Measurements from ENCODE around the gene DSC2. TPM values are rescaled to one million over a fixed set of nuclear protein-coding genes. Genes with fewer than 3 reads are reported as not detected.

Gene DSC2
- polyA plus RNA-seq, 1 donor from 2014 or later, result 16.3 TPM

GRCh38 chr18:31116853-31117595 is 14.8 kb upstream of the DSC2 start:
- no peak for TF ChIP-seq MXI1 (conservative IDR thresholded peaks at IDR 0.05; ENCODE audit: poor library complexity, severe bottlenecking)
- no peak for TF ChIP-seq SMC3 (conservative IDR thresholded peaks at IDR 0.05; ENCODE audit: poor library complexity)
- TF ChIP-seq TAF1 (IDR thresholded peaks at IDR 0.05; ENCODE audit: low read depth), result no peak
- TF ChIP-seq EZH2 (IDR thresholded peaks at IDR 0.05; ENCODE audit: borderline replicate concordance, insufficient read depth, low read length, poor library complexity, severe bottlenecking), result no peak
- TF ChIP-seq CTCF (IDR thresholded peaks at IDR 0.05; ENCODE audit: poor library complexity, severe bottlenecking), result no peak
- no peak for TF ChIP-seq REST (IDR thresholded peaks at IDR 0.05; ENCODE audit: borderline replicate concordance)
- no peak for TF ChIP-seq EP300 (conservative IDR thresholded peaks at IDR 0.05; ENCODE audit: poor library complexity, severe bottlenecking)
- TF ChIP-seq RAD21 (conservative IDR thresholded peaks at IDR 0.05), result no peak
- no peak for TF ChIP-seq POLR2AphosphoS5 (IDR thresholded peaks at IDR 0.05)
- H3K4me3 ChIP-seq (ENCODE audit: low read length), result no peak overlapping the region
- H3K79me2 ChIP-seq (replicated peaks; ENCODE audit: insufficient read depth, low read length), result no peaks in the 10 kb centered on the region
- no peak overlapping the region for H3K27ac ChIP-seq (ENCODE audit: low read length)
- no peaks in the 10 kb centered on the region for H3K9me2 ChIP-seq (ENCODE audit: insufficient read depth, low read length)
- H3K9me3 ChIP-seq (ENCODE audit: low read length), result no peaks in the 10 kb centered on the region
- no peak overlapping the region for H2AFZ ChIP-seq (ENCODE audit: low read depth, low read length)
- H3K4me2 ChIP-seq (ENCODE audit: low read length), result no peak overlapping the region
- no peaks in the 10 kb centered on the region for H3K27me3 ChIP-seq (ENCODE audit: insufficient read depth, low read depth, low read length)
- H4K20me1 ChIP-seq (ENCODE audit: insufficient read depth), result no peaks in the 10 kb centered on the region
- no peaks in the 10 kb centered on the region for H3K36me3 ChIP-seq (ENCODE audit: insufficient read depth, low read length)
- H3F3A ChIP-seq (ENCODE audit: insufficient read depth, low read length, poor library complexity, severe bottlenecking), result no peaks in the 10 kb centered on the region
- H3K9ac ChIP-seq (ENCODE audit: low read length), result no peak overlapping the region

GRCh38 chr18:31112804-31113203 is 10.6 kb upstream of the DSC2 start:
- Histone ChIP-seq H3K4me2 (ENCODE audit: low read length) (no peak overlapping the region), H3K9me3 (ENCODE audit: low read length) (no peaks in the 10 kb centered on the region), H3K9ac (ENCODE audit: low read length) (no peak overlapping the region), H4K20me1 (ENCODE audit: insufficient read depth) (no peaks in the 10 kb centered on the region), H3K9me2 (ENCODE audit: insufficient read depth, low read length) (no peaks in the 10 kb centered on the region), H2AFZ (ENCODE audit: low read depth, low read length) (no peak overlapping the region), H3K4me3 (ENCODE audit: low read length) (no peak overlapping the region), H3K36me3 (ENCODE audit: insufficient read depth, low read length) (no peaks in the 10 kb centered on the region), H3K79me2 (replicated peaks; ENCODE audit: insufficient read depth, low read length) (no peaks in the 10 kb centered on the region), H3K27me3 (ENCODE audit: insufficient read depth, low read depth, low read length) (no peaks in the 10 kb centered on the region), H3F3A (ENCODE audit: insufficient read depth, low read length, poor library complexity, severe bottlenecking) (no peaks in the 10 kb centered on the region), H3K27ac (ENCODE audit: low read length) (no peak overlapping the region)
- TF ChIP-seq EP300 (conservative IDR thresholded peaks at IDR 0.05; ENCODE audit: poor library complexity, severe bottlenecking) (no peak), REST (IDR thresholded peaks at IDR 0.05; ENCODE audit: borderline replicate concordance) (no peak)

All from neural cell (in vitro differentiated cells).